Natural killer cell (primary cell): ENCODE data around the gene GBX2. TPM values are rescaled to one million over a fixed set of nuclear protein-coding genes. Genes with fewer than 3 reads are reported as not detected.

Experiments used
- ATAC-seq, 3 donors: fragments of 150-1000 bp in 2 of 3; fragments of 200-7000 bp in 1 of 3; cut with Tn5 transposase; 1 replicate in 1 of 3; 2 replicates in 2 of 3; pipeline ENCODE4 v1.10.0; 2021; ENCODE audit warnings: mild to moderate bottlenecking in 2 of 3, moderate library complexity in 2 of 3
- DNase-seq, 2 donors: peaks; one replicate each; pipeline versions ENCODE4 v3.0.0 to v3.0.0-alpha.2; 2013 to 2021; ENCODE audit warnings: mixed read lengths in 1 of 2
- H3K27ac ChIP-seq: one replicate; pipeline ENCODE4 v1.5.1; 2013; ENCODE audit warnings: mild to moderate bottlenecking, low read length
- H3K27me3 ChIP-seq: one replicate; pipeline ENCODE4 v1.6.1; 2013; ENCODE audit warnings: low read length; ENCODE audit not compliant: control insufficient read depth, insufficient read depth
- H3K36me3 ChIP-seq: one replicate; pipeline ENCODE4 v1.6.1; 2013; ENCODE audit warnings: low read length; ENCODE audit not compliant: control insufficient read depth, insufficient read depth
- H3K4me1 ChIP-seq: one replicate; pipeline ENCODE4 v1.6.1; 2013; ENCODE audit warnings: low read length; ENCODE audit not compliant: control insufficient read depth, insufficient read depth
- H3K4me3 ChIP-seq: one replicate; pipeline ENCODE4 v1.5.1; 2013; ENCODE audit warnings: low read length
- H3K9me3 ChIP-seq: one replicate; pipeline ENCODE4 v1.6.1; 2013; ENCODE audit warnings: low read length; ENCODE audit not compliant: control insufficient read depth, insufficient read depth
- H3K27ac Mint-ChIP-seq, 2 donors: one replicate each; pipeline ENCODE4 v1.8.0; 2022; ENCODE audit warnings: mild to moderate bottlenecking in 2 of 2, mixed read lengths in 2 of 2, moderate library complexity in 1 of 2
- H3K27me3 Mint-ChIP-seq, 2 donors: one replicate each; pipeline ENCODE4 v1.8.0; 2022; ENCODE audit warnings: low read depth in 2 of 2, mixed read lengths in 2 of 2
- H3K36me3 Mint-ChIP-seq: one replicate; pipeline ENCODE4 v1.8.0; 2022; ENCODE audit warnings: mixed read lengths
- H3K4me1 Mint-ChIP-seq, 2 donors: one replicate each; pipeline ENCODE4 v1.8.0; 2022; ENCODE audit warnings: mixed read lengths in 2 of 2
- H3K4me3 Mint-ChIP-seq: one replicate; pipeline ENCODE4 v1.8.0; 2022; ENCODE audit warnings: mild to moderate bottlenecking, moderate library complexity, mixed read lengths
- H3K9me3 Mint-ChIP-seq, 2 donors: one replicate each; pipeline ENCODE4 v1.8.0; 2022; ENCODE audit warnings: mixed read lengths in 2 of 2
- CTCF ChIP-seq: fragments of 200-600 bp; IDR thresholded peaks from one replicate; pipeline ENCODE4 v1.8.0; 2022; ENCODE audit warnings: antibody characterized with exemption
- WGBS: methylation state at CpG from one replicate; pipeline ENCODE4 v1.1.7; 2013; ENCODE audit warnings: missing lambda C conversion rate; ENCODE audit not compliant: insufficient coverage; 5-methylcytosine and 5-hydroxymethylcytosine counted together
- intact Hi-C: fragments of 100-400 bp; cut with micrococcal nuclease; formaldehyde crosslinking; loops from one replicate; pipeline ENCODE4 v1.14.2; 2022
- total RNA-seq, 4 donors: library from RNA; stranded (reverse); fragments of 120-200 nt in 1 of 4; gene quantifications; one replicate each; pipeline versions ENCODE4 v1.2.3 to v1.2.4, GENCODE V29; 2013 to 2022

GBX2 gene
- total RNA-seq, 3 donors from 2014 or later (not counting 1 experiment from before 2014, with no cell fraction given), result not detected

- no peak for ATAC-seq
- no peak overlapping the region for H3K4me3 Mint-ChIP-seq
- no peaks in the 10 kb centered on the region for H3K4me1 ChIP-seq
- no peaks in the 10 kb centered on the region for H3K27me3 Mint-ChIP-seq
- H3K27ac Mint-ChIP-seq, result no peak overlapping the region
- peaks cover 2% of the 10 kb centered on the region for H3K36me3 ChIP-seq
- 89% methylated on average over 4 of the region's 6 CpGs for WGBS
- no peak for DNase-seq
- H3K36me3 Mint-ChIP-seq, result no peaks in the 10 kb centered on the region
- H3K27me3 ChIP-seq, result no peaks in the 10 kb centered on the region
- no peaks in the 10 kb centered on the region for H3K9me3 Mint-ChIP-seq
- H3K27ac ChIP-seq, result no peak overlapping the region
- H3K4me1 Mint-ChIP-seq, result no peaks in the 10 kb centered on the region
- TF ChIP-seq CTCF, result no peak
- H3K4me3 ChIP-seq, result no peak overlapping the region
- intact Hi-C loops, result no loop called here
- H3K9me3 ChIP-seq, result no peaks in the 10 kb centered on the region
These were observed 37.7 kb downstream of the GBX2 start for GRCh38 chr2:236130349-236130998.

- no peaks in the 10 kb centered on the region for H3K4me1 ChIP-seq
- intact Hi-C loops, result no loop called here
- H3K27ac ChIP-seq, result no peak overlapping the region
- no peaks in the 10 kb centered on the region for H3K9me3 Mint-ChIP-seq
- H3K4me3 Mint-ChIP-seq, result no peak overlapping the region
- H3K27me3 ChIP-seq, result no peaks in the 10 kb centered on the region
- peaks cover 4% of the 10 kb centered on the region for H3K36me3 Mint-ChIP-seq
- WGBS, result 92% methylated on average over 4 of the region's 4 CpGs
- no peak overlapping the region for H3K27ac Mint-ChIP-seq
- DNase-seq (no peak), ATAC-seq (no peak)
- TF ChIP-seq CTCF, result no peak
- peaks cover 2% of the 10 kb centered on the region for H3K36me3 ChIP-seq
- no peaks in the 10 kb centered on the region for H3K9me3 ChIP-seq
- H3K27me3 Mint-ChIP-seq, result no peaks in the 10 kb centered on the region
- no peaks in the 10 kb centered on the region for H3K4me1 Mint-ChIP-seq
- no peak overlapping the region for H3K4me3 ChIP-seq
These were observed 38.3 kb downstream of the GBX2 start for GRCh38 chr2:236129935-236130334.

- WGBS, result 84% methylated on average over 17 of the region's 17 CpGs
These were observed 39.9 kb downstream of the GBX2 start for GRCh38 chr2:236128321-236128720.

More at GRCh38 chr2:236128321-236128720, 39.9 kb downstream of the GBX2 start:
- H3K27me3 Mint-ChIP-seq, result no peaks in the 10 kb centered on the region
- H3K4me3 Mint-ChIP-seq, result no peak overlapping the region
- intact Hi-C loops, result no loop called here
- H3K27ac Mint-ChIP-seq, result no peak overlapping the region
- Histone ChIP-seq H3K27me3 (no peaks in the 10 kb centered on the region), H3K9me3 (no peaks in the 10 kb centered on the region), H3K27ac (no peak overlapping the region), H3K36me3 (peaks cover 2% of the 10 kb centered on the region), H3K4me1 (no peaks in the 10 kb centered on the region), H3K4me3 (no peak overlapping the region)
- DNase-seq (no peak), ATAC-seq (no peak)
- no peak for TF ChIP-seq CTCF
- no peaks in the 10 kb centered on the region for H3K4me1 Mint-ChIP-seq
- no peaks in the 10 kb centered on the region for H3K9me3 Mint-ChIP-seq
- H3K36me3 Mint-ChIP-seq, result peaks cover 4% of the 10 kb centered on the region
